Colonic mucosa (tissue), 4 donors: ENCODE results near the gene SLC24A1. TPM values are rescaled to one million over a fixed set of nuclear protein-coding genes. Genes with fewer than 3 reads are reported as not detected.

Source experiments
- DNase-seq: peaks from one replicate; pipeline ENCODE4 v3.0.0-alpha.2; 2020
- H3K27ac ChIP-seq: fragments of 200-600 bp; one replicate; pipeline ENCODE4 v1.8.0; 2021
- H3K27me3 ChIP-seq: fragments of 200-600 bp; one replicate; pipeline ENCODE4 v1.8.0; 2021
- H3K36me3 ChIP-seq: fragments of 200-600 bp; one replicate; pipeline ENCODE4 v1.8.0; 2021
- H3K4me1 ChIP-seq: fragments of 200-600 bp; one replicate; pipeline ENCODE4 v1.8.0; 2021; ENCODE audit warnings: mild to moderate bottlenecking
- H3K4me3 ChIP-seq: fragments of 200-600 bp; one replicate; pipeline ENCODE4 v1.8.0; 2021
- H3K9ac ChIP-seq, 2 donors: one replicate each; pipeline ENCODE4 v1.7.0; 2013; ENCODE audit warnings: control low read depth in 2 of 2, low read depth in 2 of 2, low read length in 2 of 2
- H3K9me3 ChIP-seq: fragments of 200-600 bp; one replicate; pipeline ENCODE4 v1.8.0; 2021
- intact Hi-C: fragments of 100-400 bp; cut with DNase I; formaldehyde crosslinking; loops from one replicate; pipeline ENCODE4 v1.14.1; 2022
- total RNA-seq, 2 donors: library from RNA; stranded (reverse); fragmentation: NEBNext Ultra II Directional in 1 of 2; extraction: Animal tissue kit (Norgen Biotek cat#: 25700) in 1 of 2; gene quantifications; one replicate each; pipeline ENCODE4 v1.2.1, GENCODE V29; 2021
- TF ChIP-seq, protein P1 (sequence below): fragments of 200-600 bp; IDR thresholded peaks from one replicate; pipeline ENCODE4 v1.8.0; 2022; ENCODE audit warnings: antibody characterized with exemption, mild to moderate bottlenecking
- donor health status: healthy.
- donor health status: DM: no; HTN: no; CAD: no.
- donor health status: DM: no; HTN: no; CAD: no.

The SLC24A1 gene
- total RNA-seq, 2 donors from 2014 or later = 5.5 to 7.1 TPM

DNA sequence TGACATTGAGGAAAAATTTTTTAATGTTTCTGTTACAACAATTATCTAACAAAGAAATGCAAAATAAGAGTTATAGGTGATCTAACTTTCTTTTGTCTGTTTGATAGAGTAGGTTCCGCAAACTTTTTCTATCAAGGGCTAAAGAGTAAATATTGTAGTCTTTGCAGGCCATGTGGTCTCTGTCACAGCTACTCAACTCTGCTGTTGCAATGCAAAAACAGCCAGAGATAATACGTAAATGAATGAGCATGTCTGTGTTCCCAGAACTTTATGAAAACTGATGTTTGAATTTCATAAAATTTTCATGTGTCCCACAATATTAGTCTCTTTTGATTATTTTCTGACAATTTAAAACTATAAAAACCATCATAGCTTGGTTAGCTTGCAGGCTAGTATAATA lies 73.3 kb downstream of the SLC24A1 start:
- Histone ChIP-seq H3K9me3 (no peaks in the 10 kb centered on the region), H3K27me3 (no peaks in the 10 kb centered on the region), H3K36me3 (no peaks in the 10 kb centered on the region), H3K9ac (no peak overlapping the region), H3K4me3 (no peak overlapping the region), H3K4me1 (no peaks in the 10 kb centered on the region), H3K27ac (no peak overlapping the region)
- TF ChIP-seq, protein P1, sequence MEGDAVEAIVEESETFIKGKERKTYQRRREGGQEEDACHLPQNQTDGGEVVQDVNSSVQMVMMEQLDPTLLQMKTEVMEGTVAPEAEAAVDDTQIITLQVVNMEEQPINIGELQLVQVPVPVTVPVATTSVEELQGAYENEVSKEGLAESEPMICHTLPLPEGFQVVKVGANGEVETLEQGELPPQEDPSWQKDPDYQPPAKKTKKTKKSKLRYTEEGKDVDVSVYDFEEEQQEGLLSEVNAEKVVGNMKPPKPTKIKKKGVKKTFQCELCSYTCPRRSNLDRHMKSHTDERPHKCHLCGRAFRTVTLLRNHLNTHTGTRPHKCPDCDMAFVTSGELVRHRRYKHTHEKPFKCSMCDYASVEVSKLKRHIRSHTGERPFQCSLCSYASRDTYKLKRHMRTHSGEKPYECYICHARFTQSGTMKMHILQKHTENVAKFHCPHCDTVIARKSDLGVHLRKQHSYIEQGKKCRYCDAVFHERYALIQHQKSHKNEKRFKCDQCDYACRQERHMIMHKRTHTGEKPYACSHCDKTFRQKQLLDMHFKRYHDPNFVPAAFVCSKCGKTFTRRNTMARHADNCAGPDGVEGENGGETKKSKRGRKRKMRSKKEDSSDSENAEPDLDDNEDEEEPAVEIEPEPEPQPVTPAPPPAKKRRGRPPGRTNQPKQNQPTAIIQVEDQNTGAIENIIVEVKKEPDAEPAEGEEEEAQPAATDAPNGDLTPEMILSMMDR = no peak
- DNase-seq = no peak
- intact Hi-C loops = no loop called here

Other genes with a start within 250 kb of the SLC24A1 start
- under 1 TPM in 1 of 2 donors, not detected in 1; 0.12 TPM for gene IGDCC3, start 243.9 kb upstream of the SLC24A1 start, total RNA-seq
- 1 to 10 TPM in 1 of 2 donors, under 1 TPM in 1; 0.96 to 1.9 TPM for gene IGDCC4, start 199.0 kb upstream of the SLC24A1 start, total RNA-seq
- 10 to 100 TPM; 34.2 to 34.3 TPM for gene DPP8, start 104.2 kb upstream of the SLC24A1 start, total RNA-seq
- gene HACD3, start 91.5 kb upstream of the SLC24A1 start, total RNA-seq = 10 to 100 TPM; 36.0 to 68.7 TPM
- 10 to 100 TPM; 37.2 to 41.1 TPM for gene INTS14, start 10.8 kb upstream of the SLC24A1 start, total RNA-seq
- gene DENND4A, start 170.4 kb downstream of the SLC24A1 start, total RNA-seq = 10 to 100 TPM; 15.7 to 21.8 TPM
- gene RAB11A, start 247.6 kb downstream of the SLC24A1 start, total RNA-seq = 100 to 1,000 TPM; 299 to 377 TPM